ENCODE results near the gene AGO1. TPM values are rescaled to one million over a fixed set of nuclear protein-coding genes. Genes with fewer than 3 reads are reported as not detected.

AGO1 gene
- total RNA-seq, 2 experiments from 2014 or later = 28.8 TPM

DNA sequence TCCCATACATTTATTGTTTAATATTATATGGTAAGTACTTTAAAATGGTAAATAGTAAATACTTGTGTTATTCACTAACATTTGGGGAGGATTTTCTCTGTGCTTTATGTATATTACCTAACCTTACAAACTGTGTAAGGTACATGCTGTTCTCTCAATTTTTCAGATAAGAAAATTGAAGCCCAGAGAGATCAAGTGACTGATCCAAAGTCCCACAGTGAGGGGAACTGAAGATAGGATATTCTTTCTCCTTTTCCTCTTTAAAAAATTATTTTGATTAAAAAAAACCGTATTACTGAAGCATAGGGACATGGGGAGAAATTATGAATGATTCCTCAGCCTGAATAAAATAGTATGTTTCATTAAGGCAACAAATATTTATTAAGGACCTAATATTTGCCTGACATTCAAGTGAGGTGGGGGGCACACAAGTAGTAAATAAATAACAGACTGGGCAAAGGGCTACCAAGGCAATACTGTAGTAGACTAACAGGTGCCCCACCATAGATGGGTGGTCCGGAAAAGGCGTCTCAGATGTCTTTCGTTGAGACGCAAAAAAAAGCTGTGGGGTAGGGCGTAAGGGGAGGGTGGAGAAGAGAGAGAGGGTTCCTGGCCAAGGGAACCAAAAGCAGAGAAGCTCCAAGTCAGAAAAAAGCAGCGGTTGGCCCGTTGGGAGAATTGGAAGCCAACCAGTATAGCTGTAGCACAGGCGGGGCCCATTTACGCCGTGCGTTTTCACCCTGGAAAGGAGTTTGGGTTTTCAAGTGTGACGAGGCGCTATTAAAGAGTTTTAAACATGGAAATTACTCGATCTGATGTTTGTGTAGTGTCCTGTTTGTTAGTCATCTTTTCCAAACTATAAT lies 47.0 kb downstream of the AGO1 start:
- Mint-ChIP-seq H3K4me1 (ENCODE audit: low read depth) (peaks cover 33% of the 10 kb centered on the region), H3K36me3 (peaks cover 2% of the 10 kb centered on the region), H3K9me3 (no peaks in the 10 kb centered on the region), H3K27ac (peak overlapping the region; percentile 93), H3K4me3 (peak overlapping the region; percentile 87), H3K27me3 (no peaks in the 10 kb centered on the region)
- POLR2A ChIA-PET = interaction anchor here (0.5 to 1.6 kb wide), 5 partner anchors 12 to 467 kb away, joined by 3 to 9 read pairs (median 3); partner anchors contain the start of gene AGO1
- CTCF ChIA-PET = interaction anchor here (1.0 to 2.6 kb wide), 3 partner anchors 16 to 167 kb away, joined by 3 to 17 read pairs (median 4); partner anchors contain the start of gene AGO1
- intact Hi-C loops (cut with micrococcal nuclease) = loop anchor here (5.0 to 10.0 kb wide), 3 partner anchors 95 to 292 kb away; partner anchors contain the start of genes AGO4 and THRAP3
- peak; percentile 55 for DNase-seq

DNA sequence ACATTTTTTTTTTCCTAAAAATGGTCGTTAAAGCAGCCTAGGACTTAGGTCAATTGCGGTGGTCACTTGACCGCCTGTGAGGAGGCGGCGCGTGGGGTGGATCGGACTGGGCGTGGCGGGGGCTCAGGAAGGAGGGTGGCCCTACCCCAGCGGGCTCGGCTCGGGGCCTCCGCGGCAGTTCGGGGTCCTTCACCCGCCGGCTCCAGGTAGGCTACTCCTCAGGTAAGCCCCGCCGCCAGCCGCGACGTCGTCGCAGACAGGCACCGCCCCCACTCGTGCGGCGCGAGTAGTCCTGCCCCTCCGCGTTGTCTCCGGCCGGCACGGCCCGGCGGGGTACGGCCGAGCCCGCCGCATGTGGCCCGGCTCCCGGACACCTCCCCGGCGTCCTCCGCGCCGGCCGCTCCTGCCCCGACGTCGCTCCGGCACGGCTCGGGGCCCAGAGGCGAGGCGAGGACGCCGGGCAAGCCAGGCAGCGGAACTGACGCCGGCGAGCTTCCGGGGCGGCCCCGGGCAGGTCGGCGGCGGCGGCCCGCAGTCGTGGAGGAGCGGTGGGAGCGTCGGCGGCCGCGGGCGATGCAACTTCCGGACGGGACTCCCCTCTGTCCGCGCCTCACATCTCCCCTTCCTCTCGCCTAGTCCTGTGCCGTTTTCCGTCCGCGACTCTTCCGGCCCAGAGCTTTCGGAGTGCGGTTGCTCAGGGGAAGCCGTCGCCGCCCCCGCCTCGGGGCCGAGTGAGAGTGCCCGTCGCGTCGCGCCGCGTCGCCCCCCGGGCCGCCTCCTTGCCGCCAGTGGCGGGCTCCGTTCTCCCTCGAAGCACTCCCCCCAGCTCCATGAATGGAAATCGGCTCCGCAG lies 47.8 kb downstream of the AGO1 start, which contains the start of gene AGO3:
TSS of gene AGO3 (plus strand) at position 513 of the 853 bp plus-strand sequence. CDS start at position 835, 322 bp downstream.
- peak within 1 kb of the TSS; percentile 94 for H3K4me3 Mint-ChIP-seq

DNA sequence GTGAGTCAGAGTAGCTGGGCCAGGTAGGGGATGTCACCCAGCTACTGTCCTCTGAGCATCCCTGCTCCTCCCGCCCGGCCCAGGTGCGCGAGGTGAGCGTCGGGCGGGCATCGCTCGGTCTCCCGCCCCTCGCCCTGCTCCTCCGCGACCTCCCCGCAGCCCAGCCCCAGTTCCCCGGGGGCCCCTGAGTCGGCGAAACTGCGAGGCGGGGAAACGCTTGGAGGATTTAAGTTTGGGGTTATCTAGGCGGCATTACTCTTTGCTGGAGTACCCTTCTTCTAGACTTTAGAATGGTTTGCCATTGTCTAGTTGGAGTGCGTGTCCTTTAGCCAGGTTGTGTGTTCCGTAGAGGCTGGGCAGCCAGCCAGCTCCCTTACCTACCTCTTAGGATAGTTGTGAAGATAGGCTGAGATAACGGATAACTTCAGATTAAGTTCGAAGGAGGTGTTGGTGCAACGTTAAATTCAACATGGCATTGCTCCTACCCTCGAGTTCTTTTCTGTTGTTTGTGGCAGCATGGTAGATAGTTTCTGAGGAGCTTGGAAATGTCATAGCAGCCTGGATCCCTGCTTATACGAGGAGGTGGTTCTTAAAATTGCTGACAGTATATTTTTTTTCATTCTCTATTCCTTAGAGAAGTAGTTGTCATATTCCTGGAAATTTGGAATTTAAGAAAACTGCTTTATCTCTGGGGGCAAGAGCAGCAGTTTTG lies 48.6 kb downstream of the AGO1 start:
- Mint-ChIP-seq H3K9me3 (no peaks in the 10 kb centered on the region), H3K27me3 (no peaks in the 10 kb centered on the region), H3K36me3 (peaks cover 2% of the 10 kb centered on the region), H3K4me3 (peak overlapping the region; percentile 94), H3K27ac (peak overlapping the region; percentile 90), H3K4me1 (ENCODE audit: low read depth) (peaks cover 38% of the 10 kb centered on the region)
- intact Hi-C loops (cut with micrococcal nuclease) = loop anchor here (1.0 to 10.0 kb wide), 6 partner anchors 11 to 291 kb away; partner anchors contain the start of genes ADPRS, AGO1, AGO4 and THRAP3
- POLR2A ChIA-PET = interaction anchor here (0.5 to 1.6 kb wide), 12 partner anchors 10 to 1632 kb away, joined by 3 to 10 read pairs (median 3); partner anchors contain the start of genes ADPRS and AGO1
- CTCF ChIA-PET = interaction anchor here (0.6 to 2.6 kb wide), 5 partner anchors 10 to 350 kb away, joined by 3 to 17 read pairs (median 3); partner anchors contain the start of gene AGO1
- no peak for DNase-seq

More for the DNA sequence above, 47.8 kb downstream of the AGO1 start, which contains the start of gene AGO3:
- Mint-ChIP-seq H3K4me1 (ENCODE audit: low read depth) (peaks cover 33% of the 10 kb centered on the region), H3K9me3 (no peaks in the 10 kb centered on the region), H3K36me3 (peaks cover 2% of the 10 kb centered on the region), H3K27ac (peak within 1 kb of the TSS; percentile 93), H3K27me3 (no peaks in the 10 kb centered on the region)
- ChIA-PET POLR2A (interaction anchor here (0.5 to 1.6 kb wide), 13 partner anchors 11 to 1633 kb away, joined by 3 to 10 read pairs (median 3); partner anchors contain the start of genes ADPRS and AGO1), CTCF (interaction anchor here (0.6 to 2.6 kb wide), 5 partner anchors 11 to 350 kb away, joined by 3 to 17 read pairs (median 3); partner anchors contain the start of gene AGO1)
- intact Hi-C loops (cut with micrococcal nuclease) = loop anchor here (1.0 to 10.0 kb wide), 6 partner anchors 11 to 291 kb away; partner anchors contain the start of genes ADPRS, AGO1, AGO4 and THRAP3
- DNase-seq = peak; percentile 94

DNA sequence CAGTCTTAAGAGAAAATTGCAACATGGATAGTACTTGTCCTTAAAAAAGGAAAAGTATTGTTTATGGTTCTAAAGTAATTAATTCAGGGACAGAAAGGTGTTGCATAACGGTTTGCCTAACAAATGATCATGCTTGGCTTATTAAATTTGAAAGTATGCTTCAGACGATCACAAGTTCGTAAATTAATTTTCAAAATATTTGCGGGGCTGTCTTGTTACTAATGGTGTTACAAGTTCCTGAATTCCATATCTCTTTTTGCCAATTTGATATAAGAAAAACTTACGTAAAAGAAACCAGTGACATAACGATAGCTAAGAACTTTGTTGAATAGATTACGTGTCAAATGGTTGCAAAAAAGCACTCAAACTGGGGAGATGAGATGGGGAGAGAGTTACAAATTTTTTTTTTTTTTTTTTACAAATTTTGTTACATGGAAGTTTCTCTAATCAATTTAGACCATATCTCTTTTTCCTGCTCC lies 49.2 kb downstream of the AGO1 start:
- H3K9me3 Mint-ChIP-seq = no peaks in the 10 kb centered on the region

DNA sequence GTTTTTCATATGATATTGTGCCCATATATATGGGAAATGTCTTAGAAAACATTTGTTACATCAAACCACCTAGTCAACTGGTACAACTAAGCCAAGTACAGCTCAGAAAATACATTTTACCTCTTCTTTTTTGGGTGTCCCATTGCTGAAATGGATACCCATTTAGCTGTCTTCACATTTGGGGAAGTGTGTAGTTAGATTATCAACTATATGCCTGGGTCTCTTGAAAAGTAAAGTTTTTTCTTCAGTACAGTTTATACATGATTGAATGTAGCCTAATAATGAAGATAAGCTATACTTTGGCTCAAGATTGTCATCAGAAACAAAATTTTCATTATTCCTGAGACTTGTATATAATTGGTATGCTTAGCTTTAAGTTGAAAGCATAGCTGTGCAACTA lies 49.9 kb downstream of the AGO1 start:
- no peak overlapping the region for H3K4me3 Mint-ChIP-seq
- H3K4me1 Mint-ChIP-seq (ENCODE audit: low read depth) = peaks cover 38% of the 10 kb centered on the region
- intact Hi-C loops (cut with micrococcal nuclease) = loop anchor here (5.0 to 10.0 kb wide), 3 partner anchors 92 to 289 kb away; partner anchors contain the start of genes AGO4 and THRAP3
- ChIA-PET CTCF (no interaction called here), POLR2A (no interaction called here)
- no peaks in the 10 kb centered on the region for H3K27me3 Mint-ChIP-seq
- no peak for DNase-seq
- H3K27ac Mint-ChIP-seq = no peak overlapping the region
- H3K36me3 Mint-ChIP-seq = peaks cover 4% of the 10 kb centered on the region
- no peaks in the 10 kb centered on the region for H3K9me3 Mint-ChIP-seq

More for the DNA sequence above, 49.2 kb downstream of the AGO1 start:
- Mint-ChIP-seq H3K27me3 (no peaks in the 10 kb centered on the region), H3K4me1 (ENCODE audit: low read depth) (peaks cover 38% of the 10 kb centered on the region), H3K4me3 (peak overlapping the region; percentile 94), H3K36me3 (peaks cover 4% of the 10 kb centered on the region), H3K27ac (no peak overlapping the region)
- intact Hi-C loops (cut with micrococcal nuclease) = loop anchor here (5.0 to 10.0 kb wide), 3 partner anchors 93 to 290 kb away; partner anchors contain the start of genes AGO4 and THRAP3
- CTCF ChIA-PET = interaction anchor here (2.6 kb wide), 1 partner anchor 50 kb away, joined by 17 read pairs; the partner anchor contains the start of gene AGO1
- POLR2A ChIA-PET = interaction anchor here (0.6 to 1.6 kb wide), 2 partner anchors 10 to 113 kb away, joined by 5 to 10 read pairs; no protein-coding TSS in a partner anchor
- no peak for DNase-seq

DNA sequence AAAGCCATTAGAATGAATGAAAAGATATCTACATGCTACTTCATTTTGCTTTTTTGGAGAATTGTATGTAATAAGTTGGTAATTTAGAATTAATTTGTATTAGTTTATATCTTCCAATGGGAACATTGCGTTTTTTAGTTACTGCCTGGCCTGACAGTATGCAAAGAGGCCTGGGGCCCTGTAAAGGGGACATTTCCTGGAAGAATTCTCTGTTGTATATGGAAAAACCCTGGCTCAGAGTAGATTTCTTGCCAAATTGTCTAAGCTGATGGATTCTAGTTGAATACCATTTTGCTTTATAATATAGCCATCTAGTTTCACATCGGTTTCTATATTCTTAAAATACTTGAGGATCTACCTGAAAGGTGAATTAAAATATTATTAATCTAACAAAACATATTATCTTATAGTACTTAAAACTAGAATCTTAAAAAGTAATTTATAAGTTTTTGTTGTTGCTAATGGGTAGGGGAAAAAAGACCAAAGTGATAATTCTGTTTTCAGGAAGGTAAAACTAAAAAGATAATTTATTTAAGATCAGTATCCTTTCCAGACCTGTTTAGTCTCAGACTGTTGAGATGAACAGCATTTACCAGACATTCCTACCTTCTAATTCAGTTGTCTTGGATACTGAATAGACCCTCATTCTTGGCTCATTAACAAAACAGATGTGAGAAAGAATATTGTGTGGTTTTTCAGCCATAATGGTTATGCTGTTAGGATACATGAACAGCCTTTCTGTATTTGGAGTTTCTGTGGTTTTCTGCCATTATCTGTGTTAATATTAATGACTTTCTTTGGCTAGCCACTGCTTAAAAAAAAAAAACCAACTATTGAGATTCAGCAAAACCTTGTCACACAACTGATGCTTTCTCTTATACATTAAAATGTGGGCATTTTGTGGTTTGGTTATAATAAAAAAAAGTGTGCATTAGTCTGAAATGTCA lies 52.7 kb downstream of the AGO1 start:
- no peak for DNase-seq
- Mint-ChIP-seq H3K4me3 (no peak overlapping the region), H3K4me1 (ENCODE audit: low read depth) (peaks cover 39% of the 10 kb centered on the region), H3K9me3 (no peaks in the 10 kb centered on the region), H3K27me3 (no peaks in the 10 kb centered on the region), H3K36me3 (peaks cover 3% of the 10 kb centered on the region), H3K27ac (no peak overlapping the region)
- intact Hi-C loops (cut with micrococcal nuclease) = loop anchor here (10.0 kb wide), 2 partner anchors 89 to 131 kb away; partner anchors contain the start of gene AGO4
- ChIA-PET POLR2A (no interaction called here), CTCF (no interaction called here)

DNA sequence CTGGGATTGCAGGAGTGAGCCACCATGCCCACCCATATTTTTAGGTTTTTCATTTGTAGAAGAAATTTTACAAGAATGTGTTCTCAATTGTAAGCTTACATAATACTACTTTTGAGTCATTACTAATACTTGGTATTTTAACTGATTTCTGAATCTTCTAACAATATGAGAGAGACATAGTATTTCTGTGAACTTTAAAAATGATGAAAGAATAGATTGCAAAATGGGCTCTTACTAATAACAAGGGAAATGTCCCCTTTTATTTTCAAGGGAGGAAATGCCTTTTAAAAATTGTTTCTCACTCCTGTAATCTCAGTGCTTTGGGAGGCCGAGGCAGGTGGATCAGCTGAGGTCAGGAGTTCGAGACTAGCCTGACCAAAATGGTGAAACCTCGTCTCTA lies 53.8 kb downstream of the AGO1 start:
- peaks cover 3% of the 10 kb centered on the region for H3K36me3 Mint-ChIP-seq
- no peak for DNase-seq
- peaks cover 46% of the 10 kb centered on the region for H3K4me1 Mint-ChIP-seq (ENCODE audit: low read depth)
- intact Hi-C loops (cut with micrococcal nuclease) = loop anchor here (10.0 kb wide), 2 partner anchors 88 to 132 kb away; partner anchors contain the start of gene AGO4
- H3K9me3 Mint-ChIP-seq = no peaks in the 10 kb centered on the region
- no peak overlapping the region for H3K27ac Mint-ChIP-seq
- no peak overlapping the region for H3K4me3 Mint-ChIP-seq
- no peaks in the 10 kb centered on the region for H3K27me3 Mint-ChIP-seq
- CTCF ChIA-PET = no interaction called here
- POLR2A ChIA-PET = no interaction called here

DNA sequence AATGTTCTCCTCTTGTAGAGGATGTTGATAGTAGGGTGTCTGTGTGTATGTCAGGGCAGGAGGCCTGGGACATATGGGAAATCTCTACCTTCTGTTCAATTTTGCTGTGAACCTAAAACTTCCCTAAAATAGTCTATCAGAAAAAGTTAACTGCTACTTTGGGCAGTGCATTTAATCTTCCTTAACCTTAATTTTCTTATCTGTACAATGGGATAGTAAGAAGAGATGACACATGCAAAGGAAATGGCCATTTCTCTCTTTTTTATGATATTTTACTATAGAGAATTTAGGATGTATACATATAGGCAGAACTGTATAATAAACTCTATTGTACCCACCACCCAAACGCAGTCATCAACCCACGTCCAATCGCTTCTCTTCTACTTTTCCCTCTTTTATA lies 56.5 kb downstream of the AGO1 start:
- no peaks in the 10 kb centered on the region for H3K9me3 Mint-ChIP-seq
- ChIA-PET POLR2A (no interaction called here), CTCF (no interaction called here)
- intact Hi-C loops (cut with micrococcal nuclease) = loop anchor here (10.0 kb wide), 2 partner anchors 85 to 135 kb away; partner anchors contain the start of gene AGO4
- no peak overlapping the region for H3K4me3 Mint-ChIP-seq
- no peak overlapping the region for H3K27ac Mint-ChIP-seq
- no peak for DNase-seq
- H3K4me1 Mint-ChIP-seq (ENCODE audit: low read depth) = peaks cover 43% of the 10 kb centered on the region
- H3K36me3 Mint-ChIP-seq = peaks cover 4% of the 10 kb centered on the region
- no peaks in the 10 kb centered on the region for H3K27me3 Mint-ChIP-seq

DNA sequence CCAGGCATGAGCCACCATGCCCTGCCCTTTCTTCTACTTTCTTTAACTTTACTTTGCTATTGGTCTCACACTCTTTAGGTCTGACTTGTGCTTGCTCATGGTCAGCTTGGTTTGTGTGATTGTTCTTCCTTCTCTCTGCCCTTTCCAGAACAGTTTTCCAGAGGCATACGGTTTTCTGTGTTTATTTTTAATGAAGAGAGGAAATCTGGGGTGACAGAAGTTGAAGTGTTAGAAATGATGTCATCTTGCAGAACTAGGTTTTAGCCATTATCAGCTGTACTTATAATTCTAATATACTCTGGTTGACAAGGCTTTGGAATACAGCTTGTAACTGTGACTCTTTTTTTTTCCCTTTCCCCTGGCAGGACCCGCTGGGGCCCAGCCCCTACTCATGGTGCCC lies 62.3 kb downstream of the AGO1 start:
- CTCF ChIA-PET = interaction anchor here (2.0 to 2.4 kb wide), 2 partner anchors 14 to 62 kb away, joined by 4 to 10 read pairs; partner anchors contain the start of genes AGO1 and AGO3

DNA sequence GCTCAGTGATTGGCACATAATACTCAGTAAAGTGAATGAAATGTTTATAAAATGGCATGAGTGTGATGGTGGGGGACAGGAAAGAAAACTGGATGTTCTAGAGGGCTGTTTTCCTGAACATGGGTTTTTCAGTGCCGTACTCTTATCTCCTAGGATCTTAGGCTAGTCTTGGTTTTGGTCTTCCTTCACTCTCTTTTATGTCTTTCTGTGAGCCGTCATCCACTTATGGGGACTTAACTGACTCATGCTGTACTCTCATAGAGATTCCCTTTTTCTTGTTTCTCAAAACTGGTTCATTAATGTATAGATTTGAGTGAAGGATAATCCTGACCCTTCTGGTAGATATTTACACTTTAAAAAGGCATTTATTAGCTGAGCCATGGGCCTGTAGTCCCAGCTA lies 64.5 kb downstream of the AGO1 start:
- Mint-ChIP-seq H3K4me3 (no peak overlapping the region), H3K9me3 (no peaks in the 10 kb centered on the region), H3K4me1 (ENCODE audit: low read depth) (peaks cover 34% of the 10 kb centered on the region), H3K27me3 (no peaks in the 10 kb centered on the region), H3K36me3 (peaks cover 10% of the 10 kb centered on the region), H3K27ac (peak overlapping the region; percentile 43)
- no peak for DNase-seq
- intact Hi-C loops (cut with micrococcal nuclease) = no loop called here
- POLR2A ChIA-PET = no interaction called here
- CTCF ChIA-PET = interaction anchor here (0.7 kb wide), 2 partner anchors 140 to 162 kb away, joined by 3 read pairs; no protein-coding TSS in a partner anchor

More for the DNA sequence above, 62.3 kb downstream of the AGO1 start:
- intact Hi-C loops (cut with micrococcal nuclease) = no loop called here
- no peaks in the 10 kb centered on the region for H3K27me3 Mint-ChIP-seq
- peaks cover 53% of the 10 kb centered on the region for H3K4me1 Mint-ChIP-seq (ENCODE audit: low read depth)
- H3K4me3 Mint-ChIP-seq = no peak overlapping the region
- no peak overlapping the region for H3K27ac Mint-ChIP-seq
- H3K36me3 Mint-ChIP-seq = peaks cover 10% of the 10 kb centered on the region
- POLR2A ChIA-PET = interaction anchor here (1.3 kb wide), 1 partner anchor 14 kb away, joined by 5 read pairs; the partner anchor contains the start of gene AGO3
- DNase-seq = no peak
- H3K9me3 Mint-ChIP-seq = no peaks in the 10 kb centered on the region

All from activated CD4-positive, alpha-beta memory T cell treated with anti-CD3 and anti-CD28 coated beads for 36 hours (primary cell).